COR-L47 (cell line): ENCODE measurements around the gene MFSD11.
"Not testable (repeated sequence)": the region's sequence is repeated elsewhere in the genome, so short reads cannot be mapped to it uniquely, and the experiment has no call there.

Source experiments
- DNase-seq: peaks from one replicate; lab custom pipeline; 2025; lab: John Stamatoyannopoulos, UW

The MFSD11 gene

DNA sequence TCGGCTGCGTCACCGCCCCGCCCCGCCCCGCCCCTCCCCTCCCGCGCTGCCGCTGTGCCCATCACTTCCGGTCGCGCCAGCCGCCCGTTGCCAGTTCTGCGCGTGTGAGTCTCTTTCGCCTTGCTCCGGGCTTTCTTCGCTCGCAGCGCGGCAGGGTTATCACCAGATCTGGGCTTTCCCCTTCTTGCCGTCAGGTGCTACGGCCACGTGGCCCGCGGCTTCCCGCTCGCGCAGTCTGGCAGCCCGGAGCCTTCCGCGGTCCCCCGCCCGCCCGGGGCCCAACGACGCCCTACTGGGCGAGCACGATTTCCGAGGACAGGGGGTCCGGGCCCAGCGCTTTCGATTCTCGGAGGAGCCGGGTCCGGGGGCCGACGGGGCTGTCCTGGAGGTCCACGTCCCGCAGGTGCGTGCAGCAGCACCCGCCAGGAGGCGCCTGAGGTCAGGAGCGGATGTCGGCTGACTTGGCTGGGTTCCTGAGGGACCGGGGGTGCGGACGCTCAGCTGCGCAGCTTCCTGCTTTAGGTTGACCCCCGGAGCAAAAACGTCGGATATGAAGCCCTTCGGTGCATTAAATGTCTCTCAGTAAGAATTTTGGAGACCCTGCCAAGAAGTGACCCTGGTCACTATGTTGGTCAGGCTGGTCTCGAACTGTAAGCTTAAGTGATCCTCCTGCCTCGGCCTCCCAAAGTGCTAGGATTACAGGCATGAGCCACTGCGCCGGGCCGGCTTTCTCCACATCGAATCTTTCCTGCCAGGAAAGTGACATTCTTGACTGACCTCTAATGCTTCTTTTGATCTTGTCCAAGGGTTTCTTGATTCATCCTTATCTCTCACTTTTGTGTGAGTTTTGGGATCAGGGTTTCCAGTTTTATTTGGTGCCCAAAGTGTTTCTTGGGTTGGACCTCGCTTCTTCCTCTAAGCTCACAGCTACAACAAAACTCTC, 10.9 kb upstream of the MFSD11 start, which contains the start of gene METTL23:
TSS of gene METTL23 (plus strand) at position 64 of the 943 bp plus-strand sequence. CDS start 2,872 bp downstream, outside the sequence.
- peak; percentile 68 for DNase-seq

GRCh38 chr17:76727745-76728456, 10.0 kb upstream of the MFSD11 start:
- no peak for DNase-seq

DNA sequence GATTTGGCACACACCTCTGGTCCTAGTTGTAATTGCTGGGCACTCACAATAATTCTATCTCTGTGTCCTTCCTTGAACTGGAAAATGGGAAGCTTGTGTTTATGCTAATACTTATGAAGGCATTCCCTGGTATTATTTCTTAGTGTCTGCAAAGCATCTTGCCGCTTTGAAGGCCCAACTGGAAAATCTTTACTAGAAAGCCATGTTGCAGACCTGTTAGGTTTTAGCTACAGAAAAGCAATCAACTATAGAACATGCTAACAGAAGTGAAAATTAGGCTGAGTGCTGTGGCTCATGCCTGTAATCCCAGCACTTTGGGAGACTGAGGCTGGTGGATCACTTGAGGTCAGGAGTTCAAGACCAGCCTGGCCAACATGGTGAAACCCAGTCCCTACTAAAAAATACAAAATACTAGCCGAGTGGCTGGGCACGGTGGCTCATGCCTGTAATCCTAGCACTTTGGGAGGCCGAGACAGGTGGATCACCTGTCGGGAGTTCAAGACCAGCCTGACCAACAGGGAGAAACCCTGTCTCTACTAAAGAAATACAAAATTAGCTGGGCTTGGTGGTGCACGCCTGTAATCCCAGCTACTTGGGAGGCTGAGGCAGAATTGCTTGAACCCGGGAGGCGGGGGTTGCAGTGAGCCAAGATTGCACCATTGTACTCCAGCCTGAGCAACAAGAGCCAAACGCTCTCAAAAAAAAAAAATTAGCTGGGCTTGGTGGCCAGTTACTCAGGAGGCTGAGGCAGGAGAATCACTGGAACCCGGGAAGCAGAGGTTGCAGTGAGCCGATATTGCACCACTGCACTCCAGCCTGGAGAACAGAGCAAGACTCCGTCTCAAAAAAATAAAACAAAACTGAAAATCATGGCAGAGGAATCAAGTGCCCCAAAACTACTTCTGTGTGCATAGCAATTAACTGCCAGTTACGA, 5.9 kb upstream of the MFSD11 start:
- DNase-seq, result not testable (repeated sequence)

DNA sequence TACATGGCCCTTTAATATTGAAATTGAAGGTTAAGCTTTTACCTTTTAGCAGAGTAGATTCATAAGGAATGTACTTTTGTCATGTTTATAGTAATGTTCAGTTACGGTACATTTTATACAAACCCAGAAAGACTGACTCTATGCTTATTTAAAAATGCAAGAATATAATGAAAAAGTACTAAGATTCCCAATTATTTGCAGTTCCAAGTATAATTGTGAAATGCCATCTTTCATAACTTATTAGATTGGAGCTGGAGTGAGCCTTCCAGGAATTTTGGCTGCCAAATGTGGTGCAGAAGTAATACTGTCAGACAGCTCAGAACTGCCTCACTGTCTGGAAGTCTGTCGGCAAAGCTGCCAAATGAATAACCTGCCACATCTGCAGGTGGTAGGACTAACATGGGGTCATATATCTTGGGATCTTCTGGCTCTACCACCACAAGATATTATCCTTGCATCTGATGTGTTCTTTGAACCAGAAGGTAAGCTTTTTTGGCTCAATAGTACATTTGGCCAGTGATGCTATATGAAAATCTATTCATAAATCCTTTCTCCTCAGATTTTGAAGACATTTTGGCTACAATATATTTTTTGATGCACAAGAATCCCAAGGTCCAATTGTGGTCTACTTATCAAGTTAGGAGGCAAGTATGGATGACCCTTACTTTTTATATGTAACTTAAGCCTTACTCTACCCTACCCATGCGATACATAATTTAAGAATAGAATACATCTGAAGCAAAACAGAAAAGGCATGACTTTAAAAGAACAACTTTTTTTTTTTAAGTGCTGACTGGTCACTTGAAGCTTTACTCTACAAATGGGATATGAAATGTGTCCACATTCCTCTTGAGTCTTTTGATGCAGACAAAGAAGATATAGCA, 4.9 kb upstream of the MFSD11 start:
- DNase-seq, result no peak

- DNase-seq, result no peak
Measured at GRCh38 chr17:76733618-76733957, 4.3 kb upstream of the MFSD11 start.

DNA sequence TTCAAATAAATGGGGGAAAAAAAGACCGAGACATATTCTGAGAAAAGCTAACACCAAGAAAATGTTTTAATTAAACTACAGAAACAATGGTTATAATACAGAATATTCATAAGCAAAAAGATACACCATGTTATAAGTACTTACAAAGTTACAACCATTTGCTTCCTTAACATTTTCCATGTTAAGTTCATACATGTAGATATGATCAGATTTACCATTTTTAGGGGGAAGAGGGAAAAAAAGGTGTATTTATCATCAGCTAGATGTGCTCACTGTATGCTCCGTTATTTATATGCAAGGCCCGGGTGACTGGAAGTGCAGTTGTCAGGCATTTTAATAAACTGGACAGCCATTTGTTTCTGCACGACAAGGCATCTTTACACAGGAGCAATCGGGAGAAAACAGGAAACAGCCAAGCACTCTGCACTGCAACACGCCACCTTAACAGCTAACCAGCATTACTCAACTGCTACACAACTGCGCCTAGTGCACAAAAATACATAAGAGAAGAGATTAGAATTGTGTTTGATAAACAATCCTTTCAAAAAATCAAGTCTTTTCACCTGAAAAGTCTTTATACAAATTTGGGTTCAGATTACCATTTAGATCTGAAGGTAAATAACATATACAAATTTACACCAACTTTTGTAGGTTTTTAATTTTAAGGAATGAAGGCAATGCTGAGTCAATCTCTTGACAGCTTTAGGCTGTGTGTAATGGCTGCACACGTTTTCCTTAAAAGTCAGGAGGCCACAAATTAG, 3.7 kb upstream of the MFSD11 start:
- DNase-seq, result no peak

DNA sequence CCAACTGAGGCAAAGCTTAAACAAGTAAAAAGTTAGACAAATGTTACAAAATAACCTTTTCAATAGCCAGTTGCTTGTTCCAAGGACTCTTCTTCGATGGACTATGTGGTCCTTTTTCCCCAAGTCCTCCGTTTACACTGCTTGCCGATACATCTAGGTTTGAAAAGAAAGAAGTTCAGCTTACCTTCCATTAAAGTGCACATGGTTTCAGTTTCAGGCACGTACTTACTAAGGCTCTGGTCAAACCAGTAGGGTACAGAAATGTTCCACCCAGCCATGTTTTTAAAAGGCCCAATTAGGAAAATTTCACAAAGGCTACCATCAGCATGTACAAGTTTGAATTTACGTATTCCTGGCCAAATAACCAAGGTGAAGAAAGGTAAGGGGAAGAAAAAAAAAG, 2.9 kb upstream of the MFSD11 start:
- DNase-seq, result no peak

- DNase-seq, result no peak
Measured at GRCh38 chr17:76735586-76736348, 2.2 kb upstream of the MFSD11 start.

DNA sequence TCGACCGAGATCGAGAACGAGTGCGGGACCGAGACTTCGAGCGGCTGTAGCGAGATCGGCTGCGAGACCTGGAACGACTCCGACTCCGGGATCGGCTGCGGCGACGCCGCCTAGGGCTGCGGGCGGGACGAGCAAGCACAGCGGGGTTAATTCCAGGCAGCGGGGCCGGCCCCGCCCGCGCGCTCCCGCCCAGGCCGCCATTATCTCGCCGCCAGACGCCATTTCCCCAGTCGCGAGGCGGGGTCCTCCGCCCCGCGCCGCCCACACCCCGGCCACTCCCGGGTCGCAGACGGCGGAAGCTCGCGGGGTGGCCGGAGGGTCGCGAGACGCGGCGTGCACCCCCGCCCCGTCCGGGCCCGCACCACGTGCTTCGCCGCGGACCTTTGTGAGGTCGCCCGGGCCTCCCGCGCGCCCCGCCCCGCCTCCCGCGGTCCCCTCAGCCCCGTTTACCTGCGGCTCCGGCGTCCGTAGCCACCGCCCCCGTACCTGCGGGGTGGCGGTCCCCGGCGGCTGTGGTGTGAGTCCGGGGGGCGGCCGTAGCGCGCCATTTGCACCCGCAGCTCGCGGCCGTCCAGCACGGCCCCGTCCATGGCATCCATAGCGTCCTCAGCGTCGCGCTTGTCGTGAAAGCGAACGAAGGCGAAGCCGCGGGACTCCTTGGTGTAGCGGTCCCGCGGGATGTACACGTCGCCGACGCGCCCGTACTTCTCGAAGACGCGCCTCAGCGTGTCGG, 1.4 kb upstream of the MFSD11 start:
- DNase-seq, result peak; percentile 75

DNA sequence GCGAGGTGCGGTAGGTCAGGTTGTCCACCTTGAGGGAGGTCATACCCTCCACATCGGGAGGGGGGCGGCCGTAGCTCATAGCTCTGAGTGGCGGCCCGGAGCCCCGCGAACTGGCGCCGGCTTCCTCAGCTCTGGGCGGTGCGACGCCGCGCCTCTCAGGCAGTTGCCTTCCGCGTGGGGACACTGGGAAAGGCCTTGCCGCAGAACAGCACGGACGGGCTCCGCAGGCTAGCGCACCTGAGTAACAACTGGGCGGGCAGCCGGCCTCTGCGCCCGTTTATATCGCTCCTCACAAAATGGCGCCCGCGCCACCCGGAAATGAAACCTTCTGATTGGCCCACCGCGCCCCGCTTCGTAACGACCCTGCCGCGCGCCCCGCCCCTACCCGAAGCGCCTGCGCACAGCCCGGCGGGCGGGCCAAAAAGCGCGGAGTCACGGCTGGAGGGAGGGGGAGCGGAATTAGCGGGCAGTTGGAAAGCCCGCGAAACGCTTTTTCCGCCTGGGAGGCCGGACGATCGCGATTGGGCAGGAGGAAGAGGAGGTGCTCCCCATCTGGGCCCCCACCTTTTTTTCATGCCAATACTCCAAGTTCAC, 740 bp upstream of the MFSD11 start, which contains the start of gene SRSF2:
TSS of gene SRSF2 (minus strand) at position 250 of the 594 bp plus-strand sequence. CDS start at position 79, 171 bp downstream.
- DNase-seq, result peak; percentile 99

DNA sequence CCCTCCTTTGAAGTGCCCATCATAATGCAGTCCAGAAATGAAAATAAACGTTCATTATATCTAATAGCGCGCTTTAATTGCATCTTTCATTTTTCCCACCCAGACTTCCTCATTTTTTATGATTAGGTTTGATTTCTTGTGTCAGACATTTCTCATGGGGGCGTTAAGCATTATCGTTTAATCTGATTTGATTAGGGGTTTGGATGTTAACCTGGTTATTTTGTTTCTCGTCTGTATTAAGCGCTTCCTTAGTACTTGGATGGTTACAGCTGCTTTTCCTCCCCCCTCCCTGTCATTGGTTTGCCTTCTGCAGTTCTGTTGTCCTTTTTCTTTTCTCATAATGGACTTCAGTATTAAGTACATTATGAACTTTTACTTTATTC, 540 bp downstream of the MFSD11 start:
- no peak for DNase-seq

DNA sequence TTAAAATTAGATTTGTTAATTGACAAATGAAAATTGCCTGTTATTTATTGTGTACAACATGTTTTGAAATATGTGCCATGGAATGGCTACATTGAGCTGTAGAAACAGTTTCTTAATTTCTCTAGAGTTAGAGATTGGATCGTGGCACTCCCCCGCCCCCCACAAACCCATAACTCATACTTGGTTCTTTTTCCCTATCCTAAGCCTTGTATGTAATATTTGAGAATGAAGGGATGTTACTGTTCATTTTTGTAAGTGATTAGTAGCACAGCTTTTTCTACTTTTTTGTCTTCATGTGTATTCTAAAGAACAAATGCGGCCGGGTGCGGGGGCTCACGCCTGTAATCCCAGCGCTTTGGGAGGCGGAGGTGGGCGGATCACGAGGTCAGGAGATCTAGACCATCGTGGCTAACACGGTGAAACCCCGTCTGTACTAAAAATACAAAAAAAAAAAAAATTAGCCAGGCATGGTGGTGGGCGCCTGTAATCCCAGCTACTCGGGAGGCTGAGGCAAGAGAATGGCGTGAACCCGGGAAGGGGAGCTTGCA, 1.7 kb downstream of the MFSD11 start:
- not testable (repeated sequence) for DNase-seq

GRCh38 chr17:76740329-76741118, 2.6 kb downstream of the MFSD11 start:
- no peak for DNase-seq

DNA sequence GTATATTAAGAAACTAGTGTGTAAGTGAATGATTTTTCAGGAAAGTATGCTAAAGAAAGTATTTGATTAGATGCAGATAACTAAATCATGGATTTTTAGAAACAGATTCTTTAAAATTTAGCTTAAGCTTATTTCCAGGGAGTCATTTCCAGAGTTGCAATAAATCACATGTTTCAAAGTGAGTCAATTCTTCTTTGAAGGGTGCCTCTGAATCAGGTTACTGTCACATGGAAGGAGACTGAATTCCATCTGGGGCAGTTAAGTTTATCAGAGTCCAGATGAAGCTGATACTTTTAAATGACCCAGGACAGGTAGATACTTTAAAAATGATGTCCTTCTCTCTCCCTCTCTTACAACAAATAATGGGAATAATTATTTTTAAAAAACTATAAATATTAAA, 5.0 kb downstream of the MFSD11 start:
- DNase-seq, result no peak

DNA sequence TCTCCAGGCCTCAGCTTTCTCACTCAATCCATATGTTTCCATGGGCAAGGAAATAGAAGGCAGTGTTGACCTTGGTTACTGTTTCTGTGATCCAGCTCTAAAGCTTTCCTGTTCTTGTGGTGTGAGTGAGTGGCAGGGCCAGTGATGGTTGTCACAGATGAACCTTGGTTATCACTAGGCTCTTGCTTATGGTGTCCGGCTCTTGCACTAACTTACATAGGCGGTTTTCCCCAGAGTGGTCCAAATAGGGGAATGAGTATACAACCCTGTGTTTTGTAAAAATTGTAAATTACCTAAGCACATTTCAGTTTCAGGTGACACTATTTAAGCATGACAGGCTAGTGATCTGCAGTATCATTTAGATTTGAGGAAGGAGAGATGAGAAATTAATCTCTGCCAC, 6.8 kb downstream of the MFSD11 start:
- DNase-seq, result no peak

- DNase-seq, result not testable (repeated sequence)
Measured at GRCh38 chr17:76745785-76746184, 7.9 kb downstream of the MFSD11 start.

DNA sequence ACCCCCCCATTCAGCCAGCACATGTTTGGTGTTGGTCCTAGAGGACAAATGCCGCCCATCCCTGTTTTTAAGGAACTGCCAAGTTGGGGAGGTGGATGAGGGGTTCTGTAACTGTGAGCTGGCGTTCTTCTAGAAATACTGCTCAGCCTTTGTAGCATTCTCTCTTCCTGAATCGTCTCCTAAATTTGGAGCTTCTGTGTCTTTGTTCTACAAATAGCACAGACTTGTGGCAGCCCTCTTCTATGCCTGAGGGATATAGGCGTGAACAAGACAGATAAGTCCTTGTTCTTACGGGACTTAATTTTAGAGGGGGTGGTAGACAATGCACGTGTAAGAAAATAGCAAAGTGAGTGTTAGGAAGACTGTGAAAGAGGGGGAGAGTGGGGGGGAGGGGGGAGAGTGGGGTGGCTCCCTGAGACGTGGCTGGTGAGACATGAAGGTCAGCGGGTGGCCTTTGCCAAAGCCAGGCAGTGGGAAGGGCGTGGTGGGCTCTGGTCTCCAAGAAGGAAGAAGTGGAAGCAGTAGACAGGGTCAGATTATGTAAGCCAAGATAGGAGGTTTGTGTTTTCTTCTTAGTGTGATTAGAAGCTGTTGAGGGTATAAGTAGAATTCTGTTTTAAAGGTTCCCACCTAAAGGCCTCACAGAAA, 9.9 kb downstream of the MFSD11 start:
- DNase-seq, result no peak
